Right lobe of liver (tissue), 4 donors: ENCODE results near the gene CFAP77.

Source experiments
- CTCF ChIP-seq, 4 donors: fragments of 200-600 bp in 3 of 4; fragments of 450-650 bp in 1 of 4; IDR thresholded peaks; one replicate each; pipeline versions ENCODE4 v1.5.1 to v1.8.0; 2016 to 2022; ENCODE audit warnings: antibody characterized with exemption in 4 of 4, mild to moderate bottlenecking in 2 of 4
- POLR2A ChIP-seq: fragments of 450-650 bp; IDR thresholded peaks from one replicate; pipeline ENCODE4 v1.6.1; 2017; ENCODE audit warnings: antibody characterized with exemption, mild to moderate bottlenecking
- donor health status: DM: no; HTN: no; CAD: no.
- donor health status: DM: no; HTN: no; CAD: no.
- donor health status: DM: no; HTN: yes; CAD: no.

- TF ChIP-seq CTCF (IDR thresholded peaks at IDR 0.05) (no peak), POLR2A (no peak)
These were observed 172.3 kb downstream of the CFAP77 start, which contains the start of gene BARHL1 for GRCh38 chr9:132582276-132582785.
